GM18505 (cell line): ENCODE data around the gene GNS.

ENCODE experiments used
- ATAC-seq: cut with Tn5 transposase; IDR thresholded peaks from one replicate; pipeline ENCODE4 v1.9.1; 2021; ENCODE audit not compliant: unreplicated experiment
- POLR2A ChIP-seq: IDR thresholded peaks from 4 replicates; pipeline ENCODE4 v1.6.1; 2011; ENCODE audit warnings: borderline replicate concordance; ENCODE audit not compliant: insufficient read depth, insufficient read length; ENCODE audit errors: extremely low read depth

The GNS gene

GRCh38 chr12:64759035-64759894 lies at the start of gene GNS:
Gene GNS, minus strand, starts transcription at chr12:64759406. Its CDS starts 130 bp downstream, at chr12:64759276.
- ATAC-seq, result peak; percentile 87
- peak; percentile 66 for TF ChIP-seq POLR2A

GRCh38 chr12:64808110-64808509 lies 48.9 kb upstream of the GNS start:
- no peak for ATAC-seq

GRCh38 chr12:64806593-64807460 lies 47.6 kb upstream of the GNS start:
- no peak for TF ChIP-seq POLR2A
- no peak for ATAC-seq

More at GRCh38 chr12:64808110-64808509, 48.9 kb upstream of the GNS start:
- no peak for TF ChIP-seq POLR2A

- no peak for TF ChIP-seq POLR2A
- ATAC-seq, result no peak
Observed at GRCh38 chr12:64806173-64806572, 47.0 kb upstream of the GNS start.

GRCh38 chr12:64802180-64802775 lies 43.1 kb upstream of the GNS start:
- ATAC-seq, result peak; percentile 58

GRCh38 chr12:64801381-64801780 lies 42.2 kb upstream of the GNS start:
- ATAC-seq, result no peak
- no peak for TF ChIP-seq POLR2A

- ATAC-seq, result peak; percentile 69
- no peak for TF ChIP-seq POLR2A
Observed at GRCh38 chr12:64800640-64801039, 41.4 kb upstream of the GNS start.

- TF ChIP-seq POLR2A, result no peak
- ATAC-seq, result no peak
Observed at GRCh38 chr12:64798165-64798564, 39.0 kb upstream of the GNS start.

- no peak for TF ChIP-seq POLR2A
- ATAC-seq, result no peak
Observed at GRCh38 chr12:64797156-64797555, 38.0 kb upstream of the GNS start.

GRCh38 chr12:64796205-64796845 lies 37.1 kb upstream of the GNS start:
- peak; percentile 62 for ATAC-seq
- TF ChIP-seq POLR2A, result no peak

- no peak for TF ChIP-seq POLR2A
- no peak for ATAC-seq
Observed at GRCh38 chr12:64794305-64794704, 35.1 kb upstream of the GNS start.

GRCh38 chr12:64793610-64794009 lies 34.4 kb upstream of the GNS start:
- no peak for ATAC-seq

GRCh38 chr12:64792128-64792527 lies 32.9 kb upstream of the GNS start:
- TF ChIP-seq POLR2A, result no peak
- no peak for ATAC-seq

More at GRCh38 chr12:64793610-64794009, 34.4 kb upstream of the GNS start:
- TF ChIP-seq POLR2A, result no peak
